Epithelial cell of proximal tubule (primary cell): ENCODE measurements around the gene NPR2. TPM values are rescaled to one million over a fixed set of nuclear protein-coding genes. Genes with fewer than 3 reads are reported as not detected.

Source experiments
- DNase-seq: peaks from one replicate; pipeline ENCODE4 v3.0.0-alpha.2; 2011; ENCODE audit warnings: low read depth
- H3K4me3 ChIP-seq: 2 replicates; pipeline ENCODE4 v1.5.1; 2011; ENCODE audit warnings: low read depth, mild to moderate bottlenecking, low read length
- CTCF ChIP-seq: conservative IDR thresholded peaks from 2 replicates; pipeline ENCODE4 v1.5.1; 2012; ENCODE audit warnings: low read depth, mild to moderate bottlenecking, low read length
- total RNA-seq: library from RNA; depleted of rRNA; stranded (reverse); fragments of >200 nt; gene quantifications from 2 replicates; pipeline ENCODE4 v1.2.3, GENCODE V29; 2015

Gene NPR2
- total RNA-seq, 1 donor from 2014 or later = 11.0 TPM

GRCh38 chr9:35760651-35761050 lies 30.7 kb upstream of the NPR2 start:
- TF ChIP-seq CTCF = no peak
- no peak overlapping the region for H3K4me3 ChIP-seq
- DNase-seq = no peak

- no peak for DNase-seq
- no peak for TF ChIP-seq CTCF
Measured at GRCh38 chr9:35763181-35763580, 28.2 kb upstream of the NPR2 start.

GRCh38 chr9:35763803-35764202 lies 27.6 kb upstream of the NPR2 start:
- H3K4me3 ChIP-seq = no peak overlapping the region
- no peak for TF ChIP-seq CTCF
- no peak for DNase-seq

More at GRCh38 chr9:35763181-35763580, 28.2 kb upstream of the NPR2 start:
- H3K4me3 ChIP-seq = no peak overlapping the region

GRCh38 chr9:35766997-35767396 lies 24.4 kb upstream of the NPR2 start:
- no peak for DNase-seq
- no peak for TF ChIP-seq CTCF
- no peak overlapping the region for H3K4me3 ChIP-seq

GRCh38 chr9:35767458-35767857 lies 23.9 kb upstream of the NPR2 start:
- no peak for TF ChIP-seq CTCF
- H3K4me3 ChIP-seq = no peak overlapping the region
- no peak for DNase-seq

GRCh38 chr9:35769763-35770162 lies 21.6 kb upstream of the NPR2 start:
- no peak for DNase-seq
- TF ChIP-seq CTCF = no peak
- H3K4me3 ChIP-seq = no peak overlapping the region

- no peak for DNase-seq
- TF ChIP-seq CTCF = no peak
- H3K4me3 ChIP-seq = no peak overlapping the region
Measured at GRCh38 chr9:35771075-35771433, 20.3 kb upstream of the NPR2 start.
